ENCODE results near the gene AGBL5. TPM values are rescaled to one million over a fixed set of nuclear protein-coding genes. Genes with fewer than 3 reads are reported as not detected.

AGBL5 gene
- total RNA-seq, 1 experiment from 2014 or later, result 55.4 TPM

DNA sequence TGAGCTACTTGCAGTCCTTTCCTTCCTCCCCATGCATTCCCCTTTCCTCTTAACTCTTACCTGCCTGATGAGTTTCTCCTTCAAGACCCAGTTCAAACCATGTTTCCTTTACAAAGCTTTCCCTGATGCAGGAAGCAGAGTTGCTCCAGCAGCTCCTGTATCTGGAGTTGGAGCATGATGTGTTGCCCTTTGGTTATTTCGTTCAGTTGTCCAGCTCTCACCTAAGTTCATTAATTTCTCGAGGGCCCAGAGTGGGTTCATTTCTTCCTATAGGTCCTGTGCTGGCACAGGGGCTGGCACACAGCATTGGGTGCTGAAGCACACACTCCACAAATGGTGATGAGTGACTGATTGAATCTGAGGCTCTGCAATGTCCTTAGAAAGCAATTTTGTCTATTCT is 41.8 kb upstream of the AGBL5 start:
- Histone ChIP-seq H3K14ac (ENCODE audit: insufficient read depth, low read length) (no peak overlapping the region), H3K4me1 (ENCODE audit: insufficient read depth, low read length) (no peaks in the 10 kb centered on the region)
- peaks cover 10% of the 10 kb centered on the region; the same call in 1 of the 2 replicates for H3K27me3 Mint-ChIP-seq (ENCODE audit: low read depth)

More for the DNA sequence above, 41.8 kb upstream of the AGBL5 start:
- Histone ChIP-seq H2BK12ac (ENCODE audit: insufficient read length, low read depth, low read length) (no peak overlapping the region), H2BK20ac (ENCODE audit: low read depth, low read length, poor library complexity, severe bottlenecking) (no peak overlapping the region), H2BK5ac (ENCODE audit: insufficient read length, low read length) (no peak overlapping the region), H3K79me1 (ENCODE audit: insufficient read depth, low read depth, low read length, poor library complexity, severe bottlenecking) (no peaks in the 10 kb centered on the region), H2BK15ac (ENCODE audit: low read depth, low read length) (no peak overlapping the region), H4K20me1 (ENCODE audit: control insufficient read depth, insufficient read depth, insufficient read length) (no peaks in the 10 kb centered on the region), H2BK120ac (ENCODE audit: low read depth, low read length, poor library complexity, severe bottlenecking) (no peak overlapping the region), H4K5ac (ENCODE audit: insufficient read length, low read depth, low read length) (no peak overlapping the region), H4K8ac (replicated peaks; ENCODE audit: insufficient read length, low read depth, low read length) (no peak overlapping the region), H3K79me2 (ENCODE audit: insufficient read depth, low read length) (no peaks in the 10 kb centered on the region), H2AFZ (ENCODE audit: low read length) (no peak overlapping the region), H3K27ac (ENCODE audit: insufficient read length, low read depth, low read length) (no peak overlapping the region), H3K18ac (ENCODE audit: insufficient read length, low read depth, low read length) (no peak overlapping the region), H3K4me2 (ENCODE audit: insufficient read depth, insufficient read length, low read length) (no peak overlapping the region), H4K91ac (ENCODE audit: insufficient read length, low read depth, low read length) (no peak overlapping the region), H3K23ac (ENCODE audit: insufficient read length, low read depth, low read length) (no peak overlapping the region), H3K23me2 (ENCODE audit: insufficient read length, low read depth, low read length, poor library complexity, severe bottlenecking) (no peaks in the 10 kb centered on the region), H3K56ac (ENCODE audit: insufficient read length, low read depth, low read length) (no peak overlapping the region), H3K4ac (ENCODE audit: low read depth, low read length) (no peak overlapping the region), H2AK5ac (ENCODE audit: insufficient read length, low read length) (no peak overlapping the region), H3T11ph (ENCODE audit: low read length) (no peak overlapping the region), H3K9me3 (ENCODE audit: control insufficient read depth, low read depth, low read length) (peaks cover 20% of the 10 kb centered on the region), H3K27me3 (ENCODE audit: insufficient read depth, low read length) (no peaks in the 10 kb centered on the region), H3K9ac (ENCODE audit: extremely low read depth, insufficient read length, low read length) (no peak overlapping the region)
- DNase-seq, result no peak
- peaks cover 13 to 20% of the 10 kb centered on the region in 2 experiments for H3K9me3 Mint-ChIP-seq
- H3K27ac Mint-ChIP-seq, result no peak overlapping the region
- H3K4me1 Mint-ChIP-seq, result no peaks in the 10 kb centered on the region
- whole genome bisulfite sequencing (ENCODE audit: extremely low coverage, insufficient read length, low lambda C conversion rate), result no CpG with 5 or more reads among the region's 2 CpGs
- no peak for TF ChIP-seq CTCF (conservative IDR thresholded peaks at IDR 0.05)
- no peak overlapping the region for H3K4me3 Mint-ChIP-seq
- peaks cover 12 to 24% (median 22%) of the 10 kb centered on the region in 3 experiments for H3K36me3 Mint-ChIP-seq (ENCODE audit: insufficient read depth in 1 of 3, low read depth in 3 of 3)
